WTC11 (cell line): ENCODE measurements around the gene SPOCK1.

ENCODE experiments used
- TEAD4 ChIP-seq: sonication (generic); formaldehyde crosslinking; IDR thresholded peaks from 2 replicates; pipeline ENCODE4 v1.8.0; 2022; ENCODE audit warnings: mild to moderate bottlenecking, missing genetic modification reagents
- TF ChIP-seq, protein P1 (sequence below): fragments of 200-600 bp; IDR thresholded peaks from 2 replicates; pipeline ENCODE4 v1.8.0; 2022; ENCODE audit warnings: antibody characterized with exemption
- TF ChIP-seq, protein P2 (sequence below): sonication (generic); formaldehyde crosslinking; IDR thresholded peaks from 2 replicates; pipeline ENCODE4 v1.8.0; 2022; ENCODE audit warnings: mild to moderate bottlenecking, missing genetic modification reagents

DNA sequence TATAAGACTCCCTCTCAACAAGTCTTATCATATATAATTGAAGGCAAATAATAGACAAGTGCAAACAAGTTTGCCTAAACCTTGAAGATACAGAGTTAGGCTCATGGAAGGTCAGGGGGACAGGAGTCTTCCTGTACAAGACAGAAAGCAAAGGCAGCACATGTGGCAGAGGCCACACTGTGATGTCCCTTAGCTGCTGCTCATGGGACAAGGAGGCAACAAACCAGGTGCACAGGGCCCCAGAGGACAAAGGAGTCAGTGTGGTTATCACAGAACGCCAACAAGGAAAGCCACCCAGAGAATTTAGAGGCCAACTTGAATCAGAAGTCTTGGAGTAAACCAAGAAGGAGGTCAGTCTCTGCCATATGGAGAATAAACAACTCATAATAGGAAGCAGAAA, 444.8 kb downstream of the SPOCK1 start:
- TF ChIP-seq, protein P1, sequence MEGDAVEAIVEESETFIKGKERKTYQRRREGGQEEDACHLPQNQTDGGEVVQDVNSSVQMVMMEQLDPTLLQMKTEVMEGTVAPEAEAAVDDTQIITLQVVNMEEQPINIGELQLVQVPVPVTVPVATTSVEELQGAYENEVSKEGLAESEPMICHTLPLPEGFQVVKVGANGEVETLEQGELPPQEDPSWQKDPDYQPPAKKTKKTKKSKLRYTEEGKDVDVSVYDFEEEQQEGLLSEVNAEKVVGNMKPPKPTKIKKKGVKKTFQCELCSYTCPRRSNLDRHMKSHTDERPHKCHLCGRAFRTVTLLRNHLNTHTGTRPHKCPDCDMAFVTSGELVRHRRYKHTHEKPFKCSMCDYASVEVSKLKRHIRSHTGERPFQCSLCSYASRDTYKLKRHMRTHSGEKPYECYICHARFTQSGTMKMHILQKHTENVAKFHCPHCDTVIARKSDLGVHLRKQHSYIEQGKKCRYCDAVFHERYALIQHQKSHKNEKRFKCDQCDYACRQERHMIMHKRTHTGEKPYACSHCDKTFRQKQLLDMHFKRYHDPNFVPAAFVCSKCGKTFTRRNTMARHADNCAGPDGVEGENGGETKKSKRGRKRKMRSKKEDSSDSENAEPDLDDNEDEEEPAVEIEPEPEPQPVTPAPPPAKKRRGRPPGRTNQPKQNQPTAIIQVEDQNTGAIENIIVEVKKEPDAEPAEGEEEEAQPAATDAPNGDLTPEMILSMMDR: no peak
- no peak for TF ChIP-seq TEAD4
- TF ChIP-seq, protein P2, sequence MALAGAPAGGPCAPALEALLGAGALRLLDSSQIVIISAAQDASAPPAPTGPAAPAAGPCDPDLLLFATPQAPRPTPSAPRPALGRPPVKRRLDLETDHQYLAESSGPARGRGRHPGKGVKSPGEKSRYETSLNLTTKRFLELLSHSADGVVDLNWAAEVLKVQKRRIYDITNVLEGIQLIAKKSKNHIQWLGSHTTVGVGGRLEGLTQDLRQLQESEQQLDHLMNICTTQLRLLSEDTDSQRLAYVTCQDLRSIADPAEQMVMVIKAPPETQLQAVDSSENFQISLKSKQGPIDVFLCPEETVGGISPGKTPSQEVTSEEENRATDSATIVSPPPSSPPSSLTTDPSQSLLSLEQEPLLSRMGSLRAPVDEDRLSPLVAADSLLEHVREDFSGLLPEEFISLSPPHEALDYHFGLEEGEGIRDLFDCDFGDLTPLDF (CRISPR knock-in tag): no peak
